Thyroid gland (tissue), 4 donors: Measurements from ENCODE around the gene BCR.

Experiments
- CTCF ChIP-seq, 6 experiments: fragments of 200-600 bp in 3 of 6; fragments of 450-650 bp in 3 of 6; sonication (generic) in 3 of 6; IDR thresholded peaks; one replicate each; pipeline ENCODE4 v1.5.1; 2016 to 2019; ENCODE audit warnings: antibody characterized with exemption in 6 of 6, mild to moderate bottlenecking in 2 of 6, inconsistent platforms in 1 of 6, moderate library complexity in 1 of 6
- POLR2A ChIP-seq, 2 donors: fragments of 450-650 bp; IDR thresholded peaks; one replicate each; pipeline ENCODE4 v1.6.1; 2017; ENCODE audit warnings: antibody characterized with exemption in 2 of 2, mild to moderate bottlenecking in 2 of 2, moderate library complexity in 1 of 2

DNA sequence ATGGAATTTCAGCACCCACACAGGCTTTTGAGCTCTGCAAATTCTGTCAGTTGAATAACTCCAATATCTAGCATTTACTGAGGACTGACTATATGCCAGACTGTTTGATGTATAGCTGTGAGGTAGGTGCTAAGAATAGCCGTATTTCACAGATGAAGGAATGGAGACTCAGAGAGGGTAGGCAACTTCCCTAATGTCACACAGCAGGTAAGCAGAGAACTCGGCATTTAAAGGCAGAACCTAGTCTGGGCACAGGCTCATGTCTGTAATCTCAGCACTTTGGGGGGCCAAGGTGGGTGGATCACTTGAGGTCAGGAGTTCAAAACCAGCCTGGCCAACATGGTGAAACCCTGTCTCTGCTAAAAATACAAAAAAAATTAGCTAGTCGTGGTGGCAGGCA is 184.1 kb downstream of the BCR start:
- TF ChIP-seq POLR2A (IDR thresholded peaks at IDR 0.05), result no peak
- no peak for TF ChIP-seq CTCF (IDR thresholded peaks at IDR 0.05)
